ENCODE data around the gene EIF4ENIF1.
A peak's percentile ranks its signal among the peaks of the same experiment; 100 is the strongest.
"Not testable (repeated sequence)": the region's sequence is repeated elsewhere in the genome, so short reads cannot be mapped to it uniquely, and the experiment has no call there.

Gene EIF4ENIF1

GRCh38 chr22:31489632-31490495, at the start of gene EIF4ENIF1:
Gene EIF4ENIF1, minus strand, starts transcription at chr22:31489842. Its CDS starts 1,124 bp downstream, at chr22:31488718.
- peak; percentile 46 for FAIRE-seq
- DNase-seq (ENCODE audit: insufficient read length, low spot score): peak; percentile 69

DNA sequence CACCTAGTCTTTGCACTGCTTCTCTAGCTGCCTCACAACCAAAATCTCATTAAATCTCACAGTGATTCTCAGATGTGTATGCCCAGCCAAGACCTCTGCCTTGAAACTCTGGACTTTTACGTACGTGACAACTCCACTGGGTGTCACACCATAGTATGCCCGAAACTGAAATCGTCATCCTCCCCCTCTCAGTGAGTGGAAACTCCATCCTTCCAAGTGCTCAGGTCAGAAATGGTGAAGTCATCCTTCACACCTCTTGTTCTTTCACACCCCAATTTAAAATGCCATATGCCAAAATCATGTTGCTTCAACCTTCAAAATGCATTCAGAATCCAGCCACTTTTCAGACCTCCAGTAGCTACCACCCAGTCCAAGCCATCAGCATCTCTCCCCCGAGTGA, 49.2 kb upstream of the EIF4ENIF1 start:
- no peak for DNase-seq (ENCODE audit: insufficient read length, low spot score)
- no peak for FAIRE-seq

DNA sequence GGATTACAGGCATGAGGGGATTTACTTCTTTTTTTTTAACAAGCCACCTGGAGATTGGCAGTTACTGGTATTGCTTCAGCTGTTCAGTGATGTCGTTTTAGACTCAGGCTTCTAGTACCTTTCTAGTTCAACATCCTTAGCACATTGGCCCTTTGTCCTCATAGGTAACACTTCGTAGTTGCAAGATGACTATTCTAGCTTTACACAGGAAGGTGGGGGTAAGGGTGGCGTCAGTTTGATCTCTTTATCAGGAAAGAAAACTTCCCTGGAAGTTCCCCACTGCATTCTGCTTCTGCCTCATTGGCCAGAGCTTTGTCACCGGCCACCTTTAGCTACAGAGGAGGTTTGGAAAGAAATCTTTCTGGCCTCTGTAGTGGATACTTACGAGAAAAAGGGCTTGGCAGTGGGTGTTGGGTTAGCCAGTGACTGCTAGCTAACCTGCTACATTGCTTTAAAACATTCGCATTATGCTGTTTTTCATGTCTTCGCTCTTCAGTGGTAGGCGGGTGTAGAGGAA, 47.4 kb upstream of the EIF4ENIF1 start:
- no peak for FAIRE-seq
- no peak for DNase-seq (ENCODE audit: insufficient read length, low spot score)

- FAIRE-seq (no peak), DNase-seq (ENCODE audit: insufficient read length, low spot score) (no peak)
Measured at GRCh38 chr22:31533374-31533773, 43.7 kb upstream of the EIF4ENIF1 start.

- no peak for FAIRE-seq
- DNase-seq (ENCODE audit: insufficient read length, low spot score): no peak
Measured at GRCh38 chr22:31532060-31532459, 42.4 kb upstream of the EIF4ENIF1 start.

- FAIRE-seq (no peak), DNase-seq (ENCODE audit: insufficient read length, low spot score) (no peak)
Measured at GRCh38 chr22:31530823-31531195, 41.2 kb upstream of the EIF4ENIF1 start.

DNA sequence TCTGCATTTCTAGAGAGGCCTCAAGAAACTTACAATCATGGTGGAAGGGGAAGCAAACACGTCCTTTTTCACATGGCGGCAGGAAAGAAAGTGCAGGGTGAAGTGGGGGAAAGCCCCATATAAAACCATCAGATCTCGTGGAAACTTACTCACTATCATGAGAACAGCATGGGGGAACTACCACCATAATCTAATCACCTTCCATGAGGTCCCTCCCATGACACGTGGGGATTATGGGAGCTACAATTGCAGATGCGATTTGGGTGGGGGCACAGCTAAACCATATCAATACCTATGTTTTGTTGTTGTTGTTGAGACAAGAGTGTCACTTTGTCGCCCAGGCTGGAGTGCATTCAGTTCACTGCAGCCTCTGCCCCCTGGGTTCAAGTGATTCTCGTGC, 36.6 kb upstream of the EIF4ENIF1 start:
- no peak for FAIRE-seq
- no peak for DNase-seq (ENCODE audit: insufficient read length, low spot score)

DNA sequence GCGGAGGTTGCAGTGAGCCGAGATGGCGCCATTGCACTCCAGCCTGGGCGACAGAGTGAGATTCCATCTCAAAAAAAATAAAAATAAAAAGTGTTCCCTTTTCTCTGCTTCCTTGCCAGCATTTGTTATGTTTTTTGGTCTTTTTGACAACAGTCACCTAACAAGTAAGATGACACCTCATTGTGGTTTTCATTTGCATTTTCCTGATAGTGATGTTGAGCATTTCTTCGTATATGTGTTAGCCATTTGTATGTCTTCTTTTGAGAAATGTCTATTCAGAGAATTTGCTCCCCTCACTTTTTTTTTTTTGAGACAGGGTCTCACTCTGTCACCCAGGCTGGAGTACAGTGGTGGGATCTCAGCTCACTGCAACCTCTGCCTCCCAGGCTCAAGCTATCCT, 34.5 kb upstream of the EIF4ENIF1 start:
- FAIRE-seq: not testable (repeated sequence)

GRCh38 chr22:31520051-31520450, 30.4 kb upstream of the EIF4ENIF1 start:
- FAIRE-seq: no peak
- no peak for DNase-seq (ENCODE audit: insufficient read length, low spot score)

More for the DNA sequence above, 34.5 kb upstream of the EIF4ENIF1 start:
- not testable (repeated sequence) for DNase-seq (ENCODE audit: insufficient read length, low spot score)

GRCh38 chr22:31509061-31509762, 19.6 kb upstream of the EIF4ENIF1 start:
- DNase-seq (ENCODE audit: insufficient read length, low spot score) (no peak), FAIRE-seq (no peak)

DNA sequence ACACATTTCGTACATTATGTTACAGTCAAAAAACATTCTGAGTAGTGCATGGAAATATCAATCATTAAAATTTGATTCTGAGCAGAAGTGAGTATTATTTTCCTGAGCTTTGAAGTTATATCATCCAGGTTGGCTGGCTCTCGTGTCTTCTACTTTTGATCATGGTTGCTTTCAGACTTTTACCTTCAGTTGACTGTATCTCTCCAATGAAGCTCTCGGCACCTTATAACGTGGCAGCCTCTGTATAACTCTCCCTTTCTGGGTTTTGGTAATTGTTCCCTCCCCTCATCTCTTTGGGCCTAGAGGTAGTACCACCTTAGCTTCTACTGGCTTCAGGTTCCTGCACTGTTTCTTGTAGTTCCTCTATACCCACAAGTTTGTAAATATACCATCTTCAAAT, 18.9 kb upstream of the EIF4ENIF1 start:
- no peak for FAIRE-seq
- DNase-seq (ENCODE audit: insufficient read length, low spot score): no peak

DNA sequence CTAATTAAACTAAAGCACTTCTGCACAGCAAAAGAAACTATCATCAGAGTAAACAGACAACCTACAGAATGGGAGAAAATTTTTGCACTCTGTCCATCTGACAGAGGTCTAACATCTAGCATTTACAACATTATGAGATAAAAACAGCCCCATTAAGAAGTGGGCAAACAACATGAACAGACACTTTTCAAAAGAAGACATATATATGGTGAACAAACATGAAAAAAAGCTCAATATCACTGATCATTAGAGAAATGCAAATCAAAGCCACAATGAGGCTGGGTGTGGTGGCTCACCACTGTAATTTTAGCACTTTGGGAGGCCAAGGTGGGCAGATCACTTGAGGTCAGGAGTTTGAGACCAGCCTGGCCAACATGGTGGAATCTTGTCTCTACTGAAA, 17.9 kb upstream of the EIF4ENIF1 start:
- FAIRE-seq; DNase-seq (ENCODE audit: insufficient read length, low spot score): not testable (repeated sequence)

DNA sequence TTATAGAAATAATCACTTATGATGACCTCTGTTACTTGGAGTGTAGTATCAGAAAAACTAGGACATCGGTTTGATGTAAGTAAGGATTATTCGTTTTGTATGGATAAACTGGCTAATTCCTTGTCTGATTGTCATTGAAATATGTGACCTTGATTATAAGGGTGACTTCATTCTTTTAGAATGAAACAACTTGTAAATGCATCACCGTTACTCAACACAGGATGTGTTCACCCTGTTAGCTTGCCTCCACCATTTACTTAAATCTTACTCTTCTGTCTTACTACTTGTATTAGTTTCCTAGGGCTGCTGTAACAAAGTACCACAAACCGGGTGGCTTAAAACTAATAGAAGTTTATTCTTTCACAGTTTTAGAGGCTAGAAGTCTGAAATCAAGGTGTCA, 14.6 kb upstream of the EIF4ENIF1 start:
- FAIRE-seq (no peak), DNase-seq (ENCODE audit: insufficient read length, low spot score) (no peak)

GRCh38 chr22:31503211-31503964, 13.7 kb upstream of the EIF4ENIF1 start:
- FAIRE-seq (no peak), DNase-seq (ENCODE audit: insufficient read length, low spot score) (no peak)

GRCh38 chr22:31501738-31502137, 12.1 kb upstream of the EIF4ENIF1 start:
- no peak for FAIRE-seq

GRCh38 chr22:31497148-31497938, 7.7 kb upstream of the EIF4ENIF1 start:
- FAIRE-seq (no peak), DNase-seq (ENCODE audit: insufficient read length, low spot score) (no peak)

More at GRCh38 chr22:31501738-31502137, 12.1 kb upstream of the EIF4ENIF1 start:
- DNase-seq (ENCODE audit: insufficient read length, low spot score): no peak

- DNase-seq (ENCODE audit: insufficient read length, low spot score) (no peak), FAIRE-seq (no peak)
Measured at GRCh38 chr22:31496735-31497146, 7.1 kb upstream of the EIF4ENIF1 start.

DNA sequence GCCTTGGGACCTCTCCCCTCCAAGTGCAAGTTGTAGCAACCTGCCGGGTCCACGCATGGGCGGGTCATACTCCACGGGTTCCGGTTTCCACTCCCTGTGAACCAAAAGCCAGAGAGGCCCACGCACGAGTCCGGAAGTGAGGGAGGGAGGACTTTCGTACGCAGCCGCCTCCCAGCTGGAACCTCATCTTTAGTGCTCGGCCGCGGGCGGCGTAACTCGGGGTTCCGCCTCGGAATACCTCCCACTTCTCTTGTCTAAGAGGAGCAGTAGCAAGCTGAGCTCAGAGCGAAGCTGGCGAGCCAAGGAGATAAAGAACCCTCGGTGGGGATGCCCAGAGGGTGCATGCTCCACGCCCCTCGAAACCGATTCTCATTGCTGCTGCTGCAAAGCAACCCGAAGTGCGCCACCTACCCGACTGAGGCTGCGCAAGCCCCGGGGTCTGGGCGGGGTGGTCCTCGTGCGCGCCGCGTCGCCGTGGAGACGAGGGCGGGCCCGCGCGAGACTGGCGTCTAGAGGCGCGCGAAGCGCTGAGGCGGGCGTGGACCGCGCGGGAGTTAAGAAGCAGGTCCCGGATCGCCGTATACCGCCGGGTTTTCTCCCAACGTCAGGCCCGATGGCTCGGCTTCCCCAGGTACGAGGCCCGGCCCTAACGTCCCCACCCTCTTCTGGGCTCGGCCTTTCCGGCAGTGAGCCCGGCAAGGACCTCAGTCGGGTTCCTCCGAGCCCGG, 6.5 kb upstream of the EIF4ENIF1 start, which contains the start of gene SFI1:
SFI1 (plus strand) TSS at position 530 of the 728 bp plus-strand sequence. CDS start 11,749 bp downstream, outside the sequence.
- DNase-seq (ENCODE audit: insufficient read length, low spot score) (peak; percentile 82), FAIRE-seq (peak; percentile 38)

GRCh38 chr22:31495343-31495742, 5.7 kb upstream of the EIF4ENIF1 start:
- DNase-seq (ENCODE audit: insufficient read length, low spot score) (no peak), FAIRE-seq (no peak)

All from HTR-8/SVneo (cell line).